H1 (cell line): ENCODE results near the gene PIK3R3. TPM values are rescaled to one million over a fixed set of nuclear protein-coding genes. Genes with fewer than 3 reads are reported as not detected.

Source experiments
- CBX5 ChIP-seq: fragments of 300-800, 300-1000 bp; sonication (generic); IDR thresholded peaks from 2 replicates; pipeline ENCODE4 v1.7.1; 2016; ENCODE audit warnings: antibody characterized with exemption, low read length, low read depth
- CHD2 ChIP-seq: IDR thresholded peaks from 2 replicates; pipeline ENCODE4 v1.6.1; 2012; ENCODE audit warnings: low read length, improper control_type of control experiment
- NANOG ChIP-seq: IDR thresholded peaks from 2 replicates; pipeline ENCODE4 v1.6.1; 2011; ENCODE audit warnings: low read length, low read depth, mild to moderate bottlenecking, inconsistent platforms; ENCODE audit not compliant: insufficient read depth, poor library complexity, severe bottlenecking
- polyA plus RNA-seq, 7 experiments: library from polyadenylated mRNA; depleted of rRNA in 3 of 7; stranded (reverse) in 5 of 7; unstranded in 2 of 7; fragments of >200 nt in 5 of 7; fragments of 200-250 nt in 2 of 7; gene quantifications; 1 replicate in 5 of 7; 2 replicates in 1 of 7; 4 replicates in 1 of 7; pipeline versions ENCODE4 v1.2.1 to v1.2.3, GENCODE V29; 2011 to 2013; ENCODE audit warnings: missing spikeins in 2 of 7, mixed read lengths in 2 of 7
- total RNA-seq: library from RNA; stranded (reverse); fragmentation: NEBNext Ultra II Directional; extraction: Animal tissue kit (Norgen Biotek cat#: 25700); gene quantifications from 2 replicates; pipeline ENCODE4 v1.2.1, GENCODE V29; 2021
- TF ChIP-seq, protein P1 (sequence below): fragments of 300-600 bp; sonication (generic); IDR thresholded peaks from 2 replicates; pipeline ENCODE4 v1.7.1; 2012; ENCODE audit warnings: low read length, moderate library complexity, mild to moderate bottlenecking, inconsistent platforms; ENCODE audit not compliant: insufficient replicate concordance

The PIK3R3 gene
- total and polyA plus RNA-seq, 2 of the 8 experiments (the other 6 are each of a cell fraction or from before 2014, with no cell fraction given), result 5.3 to 13.6 TPM

DNA sequence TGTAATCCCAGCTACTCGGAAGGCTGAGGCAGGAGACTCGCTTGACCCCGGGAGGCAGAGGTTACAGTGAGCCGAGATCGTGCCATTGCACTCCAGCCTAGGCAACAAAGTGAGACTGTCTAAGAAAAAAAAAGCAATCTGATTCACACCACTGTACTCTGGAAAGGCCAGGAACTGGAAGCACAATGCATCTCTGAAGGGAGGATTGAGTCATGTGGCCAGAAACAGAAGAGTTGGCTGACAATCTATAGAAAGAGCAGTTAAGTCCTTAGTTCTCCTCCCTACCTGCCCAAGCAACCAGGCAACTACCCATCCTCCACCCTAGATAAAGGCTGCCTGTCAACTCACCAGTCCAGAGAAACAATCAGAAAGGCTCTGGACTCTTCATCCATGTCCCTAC lies 45.9 kb downstream of the PIK3R3 start (continued):
- TF ChIP-seq, protein P1, sequence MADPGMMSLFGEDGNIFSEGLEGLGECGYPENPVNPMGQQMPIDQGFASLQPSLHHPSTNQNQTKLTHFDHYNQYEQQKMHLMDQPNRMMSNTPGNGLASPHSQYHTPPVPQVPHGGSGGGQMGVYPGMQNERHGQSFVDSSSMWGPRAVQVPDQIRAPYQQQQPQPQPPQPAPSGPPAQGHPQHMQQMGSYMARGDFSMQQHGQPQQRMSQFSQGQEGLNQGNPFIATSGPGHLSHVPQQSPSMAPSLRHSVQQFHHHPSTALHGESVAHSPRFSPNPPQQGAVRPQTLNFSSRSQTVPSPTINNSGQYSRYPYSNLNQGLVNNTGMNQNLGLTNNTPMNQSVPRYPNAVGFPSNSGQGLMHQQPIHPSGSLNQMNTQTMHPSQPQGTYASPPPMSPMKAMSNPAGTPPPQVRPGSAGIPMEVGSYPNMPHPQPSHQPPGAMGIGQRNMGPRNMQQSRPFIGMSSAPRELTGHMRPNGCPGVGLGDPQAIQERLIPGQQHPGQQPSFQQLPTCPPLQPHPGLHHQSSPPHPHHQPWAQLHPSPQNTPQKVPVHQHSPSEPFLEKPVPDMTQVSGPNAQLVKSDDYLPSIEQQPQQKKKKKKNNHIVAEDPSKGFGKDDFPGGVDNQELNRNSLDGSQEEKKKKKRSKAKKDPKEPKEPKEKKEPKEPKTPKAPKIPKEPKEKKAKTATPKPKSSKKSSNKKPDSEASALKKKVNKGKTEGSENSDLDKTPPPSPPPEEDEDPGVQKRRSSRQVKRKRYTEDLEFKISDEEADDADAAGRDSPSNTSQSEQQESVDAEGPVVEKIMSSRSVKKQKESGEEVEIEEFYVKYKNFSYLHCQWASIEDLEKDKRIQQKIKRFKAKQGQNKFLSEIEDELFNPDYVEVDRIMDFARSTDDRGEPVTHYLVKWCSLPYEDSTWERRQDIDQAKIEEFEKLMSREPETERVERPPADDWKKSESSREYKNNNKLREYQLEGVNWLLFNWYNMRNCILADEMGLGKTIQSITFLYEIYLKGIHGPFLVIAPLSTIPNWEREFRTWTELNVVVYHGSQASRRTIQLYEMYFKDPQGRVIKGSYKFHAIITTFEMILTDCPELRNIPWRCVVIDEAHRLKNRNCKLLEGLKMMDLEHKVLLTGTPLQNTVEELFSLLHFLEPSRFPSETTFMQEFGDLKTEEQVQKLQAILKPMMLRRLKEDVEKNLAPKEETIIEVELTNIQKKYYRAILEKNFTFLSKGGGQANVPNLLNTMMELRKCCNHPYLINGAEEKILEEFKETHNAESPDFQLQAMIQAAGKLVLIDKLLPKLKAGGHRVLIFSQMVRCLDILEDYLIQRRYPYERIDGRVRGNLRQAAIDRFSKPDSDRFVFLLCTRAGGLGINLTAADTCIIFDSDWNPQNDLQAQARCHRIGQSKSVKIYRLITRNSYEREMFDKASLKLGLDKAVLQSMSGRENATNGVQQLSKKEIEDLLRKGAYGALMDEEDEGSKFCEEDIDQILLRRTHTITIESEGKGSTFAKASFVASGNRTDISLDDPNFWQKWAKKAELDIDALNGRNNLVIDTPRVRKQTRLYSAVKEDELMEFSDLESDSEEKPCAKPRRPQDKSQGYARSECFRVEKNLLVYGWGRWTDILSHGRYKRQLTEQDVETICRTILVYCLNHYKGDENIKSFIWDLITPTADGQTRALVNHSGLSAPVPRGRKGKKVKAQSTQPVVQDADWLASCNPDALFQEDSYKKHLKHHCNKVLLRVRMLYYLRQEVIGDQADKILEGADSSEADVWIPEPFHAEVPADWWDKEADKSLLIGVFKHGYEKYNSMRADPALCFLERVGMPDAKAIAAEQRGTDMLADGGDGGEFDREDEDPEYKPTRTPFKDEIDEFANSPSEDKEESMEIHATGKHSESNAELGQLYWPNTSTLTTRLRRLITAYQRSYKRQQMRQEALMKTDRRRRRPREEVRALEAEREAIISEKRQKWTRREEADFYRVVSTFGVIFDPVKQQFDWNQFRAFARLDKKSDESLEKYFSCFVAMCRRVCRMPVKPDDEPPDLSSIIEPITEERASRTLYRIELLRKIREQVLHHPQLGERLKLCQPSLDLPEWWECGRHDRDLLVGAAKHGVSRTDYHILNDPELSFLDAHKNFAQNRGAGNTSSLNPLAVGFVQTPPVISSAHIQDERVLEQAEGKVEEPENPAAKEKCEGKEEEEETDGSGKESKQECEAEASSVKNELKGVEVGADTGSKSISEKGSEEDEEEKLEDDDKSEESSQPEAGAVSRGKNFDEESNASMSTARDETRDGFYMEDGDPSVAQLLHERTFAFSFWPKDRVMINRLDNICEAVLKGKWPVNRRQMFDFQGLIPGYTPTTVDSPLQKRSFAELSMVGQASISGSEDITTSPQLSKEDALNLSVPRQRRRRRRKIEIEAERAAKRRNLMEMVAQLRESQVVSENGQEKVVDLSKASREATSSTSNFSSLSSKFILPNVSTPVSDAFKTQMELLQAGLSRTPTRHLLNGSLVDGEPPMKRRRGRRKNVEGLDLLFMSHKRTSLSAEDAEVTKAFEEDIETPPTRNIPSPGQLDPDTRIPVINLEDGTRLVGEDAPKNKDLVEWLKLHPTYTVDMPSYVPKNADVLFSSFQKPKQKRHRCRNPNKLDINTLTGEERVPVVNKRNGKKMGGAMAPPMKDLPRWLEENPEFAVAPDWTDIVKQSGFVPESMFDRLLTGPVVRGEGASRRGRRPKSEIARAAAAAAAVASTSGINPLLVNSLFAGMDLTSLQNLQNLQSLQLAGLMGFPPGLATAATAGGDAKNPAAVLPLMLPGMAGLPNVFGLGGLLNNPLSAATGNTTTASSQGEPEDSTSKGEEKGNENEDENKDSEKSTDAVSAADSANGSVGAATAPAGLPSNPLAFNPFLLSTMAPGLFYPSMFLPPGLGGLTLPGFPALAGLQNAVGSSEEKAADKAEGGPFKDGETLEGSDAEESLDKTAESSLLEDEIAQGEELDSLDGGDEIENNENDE, result no peak
- TF ChIP-seq NANOG (no peak), CHD2 (no peak), CBX5 (no peak)
